GM23338 (cell line): ENCODE measurements around the gene ACO1. TPM values are rescaled to one million over a fixed set of nuclear protein-coding genes. Genes with fewer than 3 reads are reported as not detected.

Experiments
- ATAC-seq: fragments of 200-7000 bp; cut with Tn5 transposase; 3 replicates; pipeline ENCODE4 v1.9.1; 2020
- DNase-seq: peaks from one replicate; pipeline ENCODE4 v3.0.0-alpha.2; 2015; ENCODE audit warnings: low spot score
- H2AFZ ChIP-seq: fragments of 200-600 bp; sonication (generic); 2 replicates; pipeline ENCODE4 v1.8.0; 2016; ENCODE audit warnings: antibody characterized with exemption, mild to moderate bottlenecking, moderate library complexity
- H3F3A ChIP-seq: fragments of 200-600 bp; sonication (generic); replicated peaks from 2 replicates; pipeline ENCODE4 v1.8.0; 2017; ENCODE audit warnings: antibody characterized with exemption, mixed run types, low read depth
- H3K27ac ChIP-seq: fragments of 200-600 bp; sonication (generic); 2 replicates; pipeline ENCODE4 v1.6.1; 2016; ENCODE audit warnings: low read depth
- H3K27me3 ChIP-seq: fragments of 200-600 bp; sonication (generic); 2 replicates; pipeline ENCODE4 v1.8.0; 2016; ENCODE audit warnings: mild to moderate bottlenecking, mixed run types, moderate library complexity; ENCODE audit not compliant: insufficient read depth
- H3K36me3 ChIP-seq: fragments of 200-600 bp; sonication (generic); 2 replicates; pipeline ENCODE4 v1.8.0; 2016; ENCODE audit warnings: mild to moderate bottlenecking; ENCODE audit not compliant: insufficient read depth
- H3K4me1 ChIP-seq: fragments of 200-600 bp; sonication (generic); 2 replicates; pipeline ENCODE4 v1.8.0; 2016; ENCODE audit warnings: mild to moderate bottlenecking, moderate library complexity; ENCODE audit not compliant: insufficient read depth
- H3K4me2 ChIP-seq: fragments of 200-600 bp; sonication (generic); 2 replicates; pipeline ENCODE4 v1.7.1; 2017; ENCODE audit warnings: mixed run types
- H3K4me3 ChIP-seq: fragments of 200-600 bp; sonication (generic); 2 replicates; pipeline ENCODE4 v1.6.1; 2016; ENCODE audit warnings: mixed run types
- H3K79me2 ChIP-seq: fragments of 200-600 bp; sonication (generic); replicated peaks from 2 replicates; pipeline ENCODE4 v1.8.0; 2017; ENCODE audit warnings: mild to moderate bottlenecking; ENCODE audit not compliant: insufficient read depth
- H3K9me2 ChIP-seq: fragments of 200-600 bp; sonication (generic); 2 replicates; pipeline ENCODE4 v1.8.0; 2017; ENCODE audit not compliant: insufficient read depth
- H4K20me1 ChIP-seq: fragments of 200-600 bp; sonication (generic); replicated peaks from 2 replicates; pipeline ENCODE4 v1.8.0; 2017; ENCODE audit warnings: mild to moderate bottlenecking; ENCODE audit not compliant: insufficient read depth
- H3K27ac Mint-ChIP-seq: 2 replicates; pipeline ENCODE4 v1.8.0; 2020; ENCODE audit warnings: inconsistent platforms, mild to moderate bottlenecking, moderate library complexity, mixed read lengths
- H3K27me3 Mint-ChIP-seq: 3 replicates; pipeline ENCODE4 v1.8.0; 2022; ENCODE audit warnings: low read depth, mild to moderate bottlenecking, moderate library complexity, mixed read lengths, inconsistent platforms; ENCODE audit not compliant: insufficient read depth, poor library complexity
- H3K36me3 Mint-ChIP-seq: 3 replicates; pipeline ENCODE4 v1.8.0; 2021; ENCODE audit warnings: low read depth, mild to moderate bottlenecking, inconsistent platforms, moderate library complexity, mixed read lengths
- H3K4me1 Mint-ChIP-seq: 3 replicates; pipeline ENCODE4 v1.8.0; 2020; ENCODE audit warnings: mild to moderate bottlenecking, inconsistent platforms, mixed read lengths
- H3K4me3 Mint-ChIP-seq: 3 replicates; pipeline ENCODE4 v1.8.0; 2021; ENCODE audit warnings: moderate library complexity, mild to moderate bottlenecking, inconsistent platforms, mixed read lengths
- H3K9me3 Mint-ChIP-seq: 3 replicates; pipeline ENCODE4 v1.8.0; 2020; ENCODE audit warnings: moderate library complexity, mild to moderate bottlenecking, inconsistent platforms, mixed read lengths
- CREB1 ChIP-seq: fragments of 250-450 bp; sonication (Bioruptor Pico); IDR thresholded peaks from 2 replicates; pipeline ENCODE4 v1.5.0; 2020; ENCODE audit warnings: low read depth, mild to moderate bottlenecking, moderate library complexity
- EZH2 ChIP-seq: fragments of 200-600 bp; sonication (generic); IDR thresholded peaks from one replicate; pipeline ENCODE4 v1.8.0; 2017; ENCODE audit warnings: antibody characterized with exemption, mild to moderate bottlenecking, low read depth; ENCODE audit not compliant: unreplicated experiment
- EZH2phosphoT487 ChIP-seq: fragments of 200-600 bp; sonication (generic); IDR thresholded peaks from one replicate; pipeline ENCODE4 v1.8.1; 2018; ENCODE audit warnings: antibody characterized with exemption; ENCODE audit not compliant: unreplicated experiment
- JUNB ChIP-seq: IDR thresholded peaks from one replicate; pipeline ENCODE4 v1.6.1; 2016; ENCODE audit warnings: antibody characterized with exemption; ENCODE audit not compliant: unreplicated experiment
- NANOG ChIP-seq: IDR thresholded peaks from 2 replicates; pipeline ENCODE4 v1.6.1; 2016; ENCODE audit warnings: antibody characterized with exemption, borderline replicate concordance
- POLR2AphosphoS5 ChIP-seq: IDR thresholded peaks from 2 replicates; pipeline ENCODE4 v1.6.1; 2016; ENCODE audit warnings: antibody characterized with exemption, low read depth
- STAT1 ChIP-seq: IDR thresholded peaks from one replicate; pipeline ENCODE4 v1.6.1; 2016; ENCODE audit warnings: antibody characterized with exemption; ENCODE audit not compliant: unreplicated experiment
- ZNF114 ChIP-seq: fragments of 250-450 bp; sonication (Bioruptor Pico); IDR thresholded peaks from 2 replicates; pipeline ENCODE4 v1.5.0; 2020; ENCODE audit warnings: mild to moderate bottlenecking, moderate library complexity
- ZNF331 ChIP-seq: fragments of 250-450 bp; sonication (Bioruptor Pico); IDR thresholded peaks from 2 replicates; pipeline ENCODE4 v1.5.0; 2020; ENCODE audit warnings: low read depth, mild to moderate bottlenecking, moderate library complexity
- polyA plus RNA-seq: library from polyadenylated mRNA; unstranded; fragments of >200 nt; fragmentation: Nextera tagmentation; extraction: Ambion mirVana; gene quantifications from 2 replicates; pipeline ENCODE4 v1.2.1, GENCODE V29; 2016
- total RNA-seq: library from RNA; depleted of rRNA; stranded (reverse); fragments of >200 nt; shearing (Covaris generic); gene quantifications from 2 replicates; pipeline ENCODE4 v1.2.3, GENCODE V29; 2014
- TF ChIP-seq, protein P1 (sequence below): fragments of 250-450 bp; sonication (Bioruptor Pico); IDR thresholded peaks from 2 replicates; pipeline ENCODE4 v1.5.0; 2020; ENCODE audit warnings: mild to moderate bottlenecking, moderate library complexity
- TF ChIP-seq, protein P2 (sequence below): IDR thresholded peaks from 2 replicates; pipeline ENCODE4 v1.6.1; 2016; ENCODE audit warnings: antibody characterized with exemption
- TF ChIP-seq, protein P3 (sequence below): IDR thresholded peaks from one replicate; pipeline ENCODE4 v1.6.1; 2018; ENCODE audit warnings: antibody characterized with exemption; ENCODE audit not compliant: unreplicated experiment
- TF ChIP-seq, protein P4 (sequence below), 2 experiments: fragments of 200-600 bp in 1 of 2; sonication (generic) in 1 of 2; conservative IDR thresholded peaks; 2 replicates each; pipeline versions ENCODE4 v1.5.1 to v1.6.1; 2016 to 2017; ENCODE audit warnings: antibody characterized with exemption in 2 of 2, low read depth in 2 of 2, mild to moderate bottlenecking in 2 of 2, moderate library complexity in 1 of 2

ACO1 gene
- total and polyA plus RNA-seq, 2 experiments from 2014 or later: 16.6 to 41.0 TPM

DNA sequence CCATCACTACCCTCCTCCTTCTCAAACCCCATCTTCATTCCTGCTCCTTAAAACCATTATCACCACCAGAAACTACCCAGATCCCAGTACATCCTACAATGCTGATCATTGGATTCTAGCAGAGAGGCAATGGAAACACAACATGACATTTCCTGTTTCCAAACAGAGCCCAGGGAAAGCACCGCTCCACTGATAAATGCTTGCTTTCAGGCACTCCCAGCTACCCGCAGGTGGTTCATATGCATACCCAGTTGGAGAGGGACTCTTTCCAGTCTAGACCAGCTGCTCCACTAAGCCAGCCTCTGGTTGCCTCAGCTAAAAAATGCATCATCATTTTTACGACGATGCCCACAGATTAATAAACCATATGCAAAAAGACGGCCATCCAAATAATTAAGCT is 39.2 kb upstream of the ACO1 start (continued):
- TF ChIP-seq, protein P1, sequence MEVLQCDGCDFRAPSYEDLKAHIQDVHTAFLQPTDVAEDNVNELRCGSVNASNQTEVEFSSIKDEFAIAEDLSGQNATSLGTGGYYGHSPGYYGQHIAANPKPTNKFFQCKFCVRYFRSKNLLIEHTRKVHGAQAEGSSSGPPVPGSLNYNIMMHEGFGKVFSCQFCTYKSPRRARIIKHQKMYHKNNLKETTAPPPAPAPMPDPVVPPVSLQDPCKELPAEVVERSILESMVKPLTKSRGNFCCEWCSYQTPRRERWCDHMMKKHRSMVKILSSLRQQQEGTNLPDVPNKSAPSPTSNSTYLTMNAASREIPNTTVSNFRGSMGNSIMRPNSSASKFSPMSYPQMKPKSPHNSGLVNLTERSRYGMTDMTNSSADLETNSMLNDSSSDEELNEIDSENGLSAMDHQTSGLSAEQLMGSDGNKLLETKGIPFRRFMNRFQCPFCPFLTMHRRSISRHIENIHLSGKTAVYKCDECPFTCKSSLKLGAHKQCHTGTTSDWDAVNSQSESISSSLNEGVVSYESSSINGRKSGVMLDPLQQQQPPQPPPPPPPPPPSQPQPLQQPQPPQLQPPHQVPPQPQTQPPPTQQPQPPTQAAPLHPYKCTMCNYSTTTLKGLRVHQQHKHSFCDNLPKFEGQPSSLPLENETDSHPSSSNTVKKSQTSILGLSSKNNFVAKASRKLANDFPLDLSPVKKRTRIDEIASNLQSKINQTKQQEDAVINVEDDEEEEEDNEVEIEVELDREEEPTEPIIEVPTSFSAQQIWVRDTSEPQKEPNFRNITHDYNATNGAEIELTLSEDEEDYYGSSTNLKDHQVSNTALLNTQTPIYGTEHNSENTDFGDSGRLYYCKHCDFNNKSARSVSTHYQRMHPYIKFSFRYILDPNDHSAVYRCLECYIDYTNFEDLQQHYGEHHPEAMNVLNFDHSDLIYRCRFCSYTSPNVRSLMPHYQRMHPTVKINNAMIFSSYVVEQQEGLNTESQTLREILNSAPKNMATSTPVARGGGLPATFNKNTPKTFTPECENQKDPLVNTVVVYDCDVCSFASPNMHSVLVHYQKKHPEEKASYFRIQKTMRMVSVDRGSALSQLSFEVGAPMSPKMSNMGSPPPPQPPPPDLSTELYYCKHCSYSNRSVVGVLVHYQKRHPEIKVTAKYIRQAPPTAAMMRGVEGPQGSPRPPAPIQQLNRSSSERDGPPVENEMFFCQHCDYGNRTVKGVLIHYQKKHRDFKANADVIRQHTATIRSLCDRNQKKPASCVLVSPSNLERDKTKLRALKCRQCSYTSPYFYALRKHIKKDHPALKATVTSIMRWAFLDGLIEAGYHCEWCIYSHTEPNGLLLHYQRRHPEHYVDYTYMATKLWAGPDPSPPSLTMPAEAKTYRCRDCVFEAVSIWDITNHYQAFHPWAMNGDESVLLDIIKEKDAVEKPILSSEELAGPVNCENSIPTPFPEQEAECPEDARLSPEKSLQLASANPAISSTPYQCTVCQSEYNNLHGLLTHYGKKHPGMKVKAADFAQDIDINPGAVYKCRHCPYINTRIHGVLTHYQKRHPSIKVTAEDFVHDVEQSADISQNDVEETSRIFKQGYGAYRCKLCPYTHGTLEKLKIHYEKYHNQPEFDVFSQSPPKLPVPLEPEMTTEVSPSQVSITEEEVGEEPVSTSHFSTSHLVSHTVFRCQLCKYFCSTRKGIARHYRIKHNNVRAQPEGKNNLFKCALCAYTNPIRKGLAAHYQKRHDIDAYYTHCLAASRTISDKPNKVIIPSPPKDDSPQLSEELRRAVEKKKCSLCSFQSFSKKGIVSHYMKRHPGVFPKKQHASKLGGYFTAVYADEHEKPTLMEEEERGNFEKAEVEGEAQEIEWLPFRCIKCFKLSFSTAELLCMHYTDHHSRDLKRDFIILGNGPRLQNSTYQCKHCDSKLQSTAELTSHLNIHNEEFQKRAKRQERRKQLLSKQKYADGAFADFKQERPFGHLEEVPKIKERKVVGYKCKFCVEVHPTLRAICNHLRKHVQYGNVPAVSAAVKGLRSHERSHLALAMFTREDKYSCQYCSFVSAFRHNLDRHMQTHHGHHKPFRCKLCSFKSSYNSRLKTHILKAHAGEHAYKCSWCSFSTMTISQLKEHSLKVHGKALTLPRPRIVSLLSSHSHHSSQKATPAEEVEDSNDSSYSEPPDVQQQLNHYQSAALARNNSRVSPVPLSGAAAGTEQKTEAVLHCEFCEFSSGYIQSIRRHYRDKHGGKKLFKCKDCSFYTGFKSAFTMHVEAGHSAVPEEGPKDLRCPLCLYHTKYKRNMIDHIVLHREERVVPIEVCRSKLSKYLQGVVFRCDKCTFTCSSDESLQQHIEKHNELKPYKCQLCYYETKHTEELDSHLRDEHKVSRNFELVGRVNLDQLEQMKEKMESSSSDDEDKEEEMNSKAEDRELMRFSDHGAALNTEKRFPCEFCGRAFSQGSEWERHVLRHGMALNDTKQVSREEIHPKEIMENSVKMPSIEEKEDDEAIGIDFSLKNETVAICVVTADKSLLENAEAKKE (CRISPR knock-in tag): peak; percentile 88
- TF ChIP-seq POLR2AphosphoS5: no peak

DNA sequence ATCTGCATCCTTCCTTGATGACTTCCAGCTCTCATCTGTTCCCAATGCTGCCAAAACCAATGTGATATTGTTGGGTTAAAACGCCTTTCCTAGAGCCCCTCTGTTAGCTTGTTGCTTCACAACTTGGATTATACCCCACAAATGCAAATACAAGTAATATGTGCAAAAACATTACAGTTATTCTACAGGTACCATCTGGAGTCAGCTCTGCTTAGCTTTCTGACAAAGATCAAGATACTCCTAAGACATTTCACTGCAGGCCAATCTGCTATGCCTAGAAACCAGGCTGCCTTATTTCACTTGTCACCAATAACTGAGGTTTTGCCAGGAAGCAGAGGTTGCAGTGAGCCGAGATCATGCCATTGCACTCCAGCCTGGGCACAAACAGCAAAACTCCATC is 36.9 kb upstream of the ACO1 start:
- peak overlapping the region; percentile 11; the same call in 1 of the 2 replicates for H3K27ac Mint-ChIP-seq
- H3K9me2 ChIP-seq: peaks cover 11% of the 10 kb centered on the region; the same call in 1 of the 2 replicates
- peaks cover 47% of the 10 kb centered on the region for H3K4me1 ChIP-seq
- no peaks in the 10 kb centered on the region for H3K36me3 ChIP-seq
- no peak overlapping the region for H3K27ac ChIP-seq
- H3K36me3 Mint-ChIP-seq: peaks cover 9% of the 10 kb centered on the region; the same call in 2 of the 3 replicates
- H3K4me2 ChIP-seq: no peak overlapping the region
- H3K4me3 Mint-ChIP-seq: no peak overlapping the region
- no peaks in the 10 kb centered on the region for H3K79me2 ChIP-seq
- H3K27me3 ChIP-seq: no peaks in the 10 kb centered on the region
- DNase-seq: no peak
- no peaks in the 10 kb centered on the region for H4K20me1 ChIP-seq
- peak overlapping the region; percentile 16; the same call in 1 of the 2 replicates for H2AFZ ChIP-seq
- H3K4me1 Mint-ChIP-seq: peaks cover 64% of the 10 kb centered on the region
- no peak for ATAC-seq
- no peaks in the 10 kb centered on the region for H3K9me3 Mint-ChIP-seq
- peaks cover 17% of the 10 kb centered on the region; the same call in 1 of the 2 replicates for H3F3A ChIP-seq
- peaks cover 4% of the 10 kb centered on the region for H3K27me3 Mint-ChIP-seq
- no peak overlapping the region for H3K4me3 ChIP-seq
- TF ChIP-seq EZH2phosphoT487 (no peak), STAT1 (no peak), POLR2AphosphoS5 (no peak), JUNB (no peak), NANOG (no peak), EZH2 (no peak), ZNF331 (CRISPR knock-in tag) (no peak), ZNF114 (CRISPR knock-in tag) (no peak), CREB1 (CRISPR knock-in tag) (no peak)
- TF ChIP-seq, protein P2, sequence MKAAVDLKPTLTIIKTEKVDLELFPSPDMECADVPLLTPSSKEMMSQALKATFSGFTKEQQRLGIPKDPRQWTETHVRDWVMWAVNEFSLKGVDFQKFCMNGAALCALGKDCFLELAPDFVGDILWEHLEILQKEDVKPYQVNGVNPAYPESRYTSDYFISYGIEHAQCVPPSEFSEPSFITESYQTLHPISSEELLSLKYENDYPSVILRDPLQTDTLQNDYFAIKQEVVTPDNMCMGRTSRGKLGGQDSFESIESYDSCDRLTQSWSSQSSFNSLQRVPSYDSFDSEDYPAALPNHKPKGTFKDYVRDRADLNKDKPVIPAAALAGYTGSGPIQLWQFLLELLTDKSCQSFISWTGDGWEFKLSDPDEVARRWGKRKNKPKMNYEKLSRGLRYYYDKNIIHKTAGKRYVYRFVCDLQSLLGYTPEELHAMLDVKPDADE: no peak
- TF ChIP-seq, protein P3, sequence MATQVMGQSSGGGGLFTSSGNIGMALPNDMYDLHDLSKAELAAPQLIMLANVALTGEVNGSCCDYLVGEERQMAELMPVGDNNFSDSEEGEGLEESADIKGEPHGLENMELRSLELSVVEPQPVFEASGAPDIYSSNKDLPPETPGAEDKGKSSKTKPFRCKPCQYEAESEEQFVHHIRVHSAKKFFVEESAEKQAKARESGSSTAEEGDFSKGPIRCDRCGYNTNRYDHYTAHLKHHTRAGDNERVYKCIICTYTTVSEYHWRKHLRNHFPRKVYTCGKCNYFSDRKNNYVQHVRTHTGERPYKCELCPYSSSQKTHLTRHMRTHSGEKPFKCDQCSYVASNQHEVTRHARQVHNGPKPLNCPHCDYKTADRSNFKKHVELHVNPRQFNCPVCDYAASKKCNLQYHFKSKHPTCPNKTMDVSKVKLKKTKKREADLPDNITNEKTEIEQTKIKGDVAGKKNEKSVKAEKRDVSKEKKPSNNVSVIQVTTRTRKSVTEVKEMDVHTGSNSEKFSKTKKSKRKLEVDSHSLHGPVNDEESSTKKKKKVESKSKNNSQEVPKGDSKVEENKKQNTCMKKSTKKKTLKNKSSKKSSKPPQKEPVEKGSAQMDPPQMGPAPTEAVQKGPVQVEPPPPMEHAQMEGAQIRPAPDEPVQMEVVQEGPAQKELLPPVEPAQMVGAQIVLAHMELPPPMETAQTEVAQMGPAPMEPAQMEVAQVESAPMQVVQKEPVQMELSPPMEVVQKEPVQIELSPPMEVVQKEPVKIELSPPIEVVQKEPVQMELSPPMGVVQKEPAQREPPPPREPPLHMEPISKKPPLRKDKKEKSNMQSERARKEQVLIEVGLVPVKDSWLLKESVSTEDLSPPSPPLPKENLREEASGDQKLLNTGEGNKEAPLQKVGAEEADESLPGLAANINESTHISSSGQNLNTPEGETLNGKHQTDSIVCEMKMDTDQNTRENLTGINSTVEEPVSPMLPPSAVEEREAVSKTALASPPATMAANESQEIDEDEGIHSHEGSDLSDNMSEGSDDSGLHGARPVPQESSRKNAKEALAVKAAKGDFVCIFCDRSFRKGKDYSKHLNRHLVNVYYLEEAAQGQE: no peak
- TF ChIP-seq, protein P4, sequence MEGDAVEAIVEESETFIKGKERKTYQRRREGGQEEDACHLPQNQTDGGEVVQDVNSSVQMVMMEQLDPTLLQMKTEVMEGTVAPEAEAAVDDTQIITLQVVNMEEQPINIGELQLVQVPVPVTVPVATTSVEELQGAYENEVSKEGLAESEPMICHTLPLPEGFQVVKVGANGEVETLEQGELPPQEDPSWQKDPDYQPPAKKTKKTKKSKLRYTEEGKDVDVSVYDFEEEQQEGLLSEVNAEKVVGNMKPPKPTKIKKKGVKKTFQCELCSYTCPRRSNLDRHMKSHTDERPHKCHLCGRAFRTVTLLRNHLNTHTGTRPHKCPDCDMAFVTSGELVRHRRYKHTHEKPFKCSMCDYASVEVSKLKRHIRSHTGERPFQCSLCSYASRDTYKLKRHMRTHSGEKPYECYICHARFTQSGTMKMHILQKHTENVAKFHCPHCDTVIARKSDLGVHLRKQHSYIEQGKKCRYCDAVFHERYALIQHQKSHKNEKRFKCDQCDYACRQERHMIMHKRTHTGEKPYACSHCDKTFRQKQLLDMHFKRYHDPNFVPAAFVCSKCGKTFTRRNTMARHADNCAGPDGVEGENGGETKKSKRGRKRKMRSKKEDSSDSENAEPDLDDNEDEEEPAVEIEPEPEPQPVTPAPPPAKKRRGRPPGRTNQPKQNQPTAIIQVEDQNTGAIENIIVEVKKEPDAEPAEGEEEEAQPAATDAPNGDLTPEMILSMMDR (conservative IDR thresholded peaks at IDR 0.05; ENCODE audit: low read depth in 2 of 2): no peak
